K562 (cell line): ENCODE results near the gene CDC26. TPM values are rescaled to one million over a fixed set of nuclear protein-coding genes. Genes with fewer than 3 reads are reported as not detected.

ENCODE experiments used
- ATAC-seq: fragments of 200-7000 bp; cut with Tn5 transposase; 3 replicates; pipeline ENCODE4 v1.9.1; 2020; ENCODE audit warnings: moderate library complexity
- BruUV-seq: library from RNA; stranded (reverse); fragments of 400-500 nt; replicated peaks from 2 replicates; lab custom pipeline; 2021; lab: Mats Ljungman, UMichigan
- CTCF ChIA-PET: fragments of 300-600 bp; formaldehyde crosslinking; extraction: SDS; loops from one replicate; lab custom pipeline; 2021; ENCODE audit warnings: low intra/inter-chr PET ratio; lab: Yijun Ruan, JAX
- POLR2A ChIA-PET: fragments of 300-600, 350-650 bp; sonication (Branson Sonifier 250); formaldehyde crosslinking; extraction: SDS; loops from one replicate; lab custom pipeline; 2021; ENCODE audit warnings: antibody characterized with exemption, inconsistent platforms; lab: Yijun Ruan, JAX
- DNase-seq, 4 experiments: peaks; one replicate each; pipeline versions ENCODE4 v3.0.0 to v3.0.0-alpha.2; 2011 to 2018; ENCODE audit warnings: low spot score in 3 of 4, mixed read lengths in 3 of 4; ENCODE audit errors: extremely low read depth in 1 of 4
- FAIRE-seq: peaks from 2 replicates; lab custom pipeline; 2011; peaks lifted over from hg19 to GRCh38; lab: Jason Lieb, UNC
- H2AFZ ChIP-seq: 2 replicates; pipeline ENCODE4 v1.6.0; 2011; ENCODE audit warnings: low read depth, low read length, control low read depth, inconsistent platforms
- H3K27ac ChIP-seq: fragments of 200-600 bp; 3 replicates; pipeline ENCODE4 v1.8.0; 2011; ENCODE audit warnings: low read depth, mild to moderate bottlenecking, control low read depth, inconsistent platforms, low read length, moderate library complexity, mixed read lengths; ENCODE audit errors: extremely low read depth
- H3K27me3 ChIP-seq, 2 experiments: fragments of 300-600 bp in 1 of 2; 2 replicates in 1 of 2; 3 replicates in 1 of 2; pipeline versions ENCODE4 v1.6.0 to v1.8.0; 2011; ENCODE audit warnings: inconsistent platforms in 2 of 2, low read length in 2 of 2, mild to moderate bottlenecking in 1 of 2, mixed read lengths in 1 of 2, moderate library complexity in 1 of 2; ENCODE audit not compliant: control insufficient read depth in 2 of 2, insufficient read depth in 2 of 2
- H3K36me3 ChIP-seq: fragments of 300-600 bp; 3 replicates; pipeline ENCODE4 v1.8.0; 2011; ENCODE audit warnings: mild to moderate bottlenecking, low read length, inconsistent platforms; ENCODE audit not compliant: control insufficient read depth, insufficient read depth
- H3K4me1 ChIP-seq, 2 experiments: fragments of 200-600 bp in 1 of 2; replicated peaks in 1 of 2; 2 replicates in 1 of 2; 3 replicates in 1 of 2; pipeline versions ENCODE4 v1.5.1 to v1.8.0; 2011; ENCODE audit warnings: inconsistent platforms in 2 of 2, low read length in 2 of 2, mild to moderate bottlenecking in 1 of 2, mixed read lengths in 1 of 2, moderate library complexity in 1 of 2; ENCODE audit not compliant: control insufficient read depth in 2 of 2, insufficient read depth in 2 of 2
- H3K4me2 ChIP-seq: 2 replicates; pipeline ENCODE4 v1.6.1; 2011; ENCODE audit warnings: low read length, control low read depth, inconsistent platforms, mixed read lengths; ENCODE audit not compliant: insufficient read depth
- H3K4me3 ChIP-seq: fragments of 200-600 bp; sonication (generic), shearing (Covaris generic); 2 replicates; pipeline ENCODE4 v1.5.1; 2016; ENCODE audit warnings: control low read depth, inconsistent platforms
- H3K79me2 ChIP-seq: fragments of 200-600 bp; 3 replicates; pipeline ENCODE4 v1.8.0; 2011; ENCODE audit warnings: low read length, inconsistent platforms; ENCODE audit not compliant: control insufficient read depth, insufficient read depth
- H3K9ac ChIP-seq, 2 experiments: 2 replicates each; pipeline versions ENCODE4 v1.6.0 to v1.6.1; 2011; ENCODE audit warnings: low read depth in 2 of 2, low read length in 2 of 2, control low read depth in 1 of 2, inconsistent platforms in 1 of 2, mild to moderate bottlenecking in 1 of 2, mixed read lengths in 1 of 2; ENCODE audit not compliant: insufficient read depth in 1 of 2
- H3K9me1 ChIP-seq: one replicate; pipeline ENCODE4 v1.6.0; 2011; ENCODE audit warnings: inconsistent platforms, mild to moderate bottlenecking, low read length, moderate library complexity; ENCODE audit not compliant: control insufficient read depth, insufficient read depth
- H3K9me3 ChIP-seq: replicated peaks from 2 replicates; pipeline ENCODE4 v1.5.1; 2011; ENCODE audit warnings: low read depth, low read length, inconsistent platforms; ENCODE audit not compliant: control insufficient read depth, insufficient read depth
- H4K20me1 ChIP-seq: replicated peaks from 2 replicates; pipeline ENCODE4 v1.6.1; 2011; ENCODE audit warnings: low read length, inconsistent platforms, mixed read lengths; ENCODE audit not compliant: control insufficient read depth, insufficient read depth
- ADNP ChIP-seq: fragments of 200-800 bp; sonication (Bioruptor generic); IDR thresholded peaks from 2 replicates; pipeline ENCODE4 v1.6.1; 2016; ENCODE audit warnings: missing genetic modification characterization, missing compliant biosample characterization
- CC2D1A ChIP-seq: fragments of 450-650 bp; IDR thresholded peaks from 2 replicates; pipeline ENCODE4 v1.6.1; 2017; ENCODE audit warnings: mild to moderate bottlenecking
- DLX4 ChIP-seq: fragments of 250-450 bp; sonication (Bioruptor Pico); IDR thresholded peaks from 2 replicates; pipeline ENCODE4 v1.6.1; 2021; ENCODE audit warnings: mild to moderate bottlenecking
- NR2C2 ChIP-seq, 2 experiments: fragments of 200-800 bp in 1 of 2; sonication (Bioruptor generic) in 1 of 2; sonication (generic) in 1 of 2; formaldehyde crosslinking in 1 of 2; IDR thresholded peaks; 2 replicates each; pipeline versions ENCODE4 v1.6.1 to v1.8.0; 2016 to 2022; ENCODE audit warnings: mild to moderate bottlenecking in 1 of 2, missing compliant biosample characterization in 1 of 2, missing genetic modification characterization in 1 of 2, missing genetic modification reagents in 1 of 2
- RBFOX2 ChIP-seq: fragments of 200-400 bp; formaldehyde crosslinking; IDR thresholded peaks from 2 replicates; pipeline ENCODE4 v1.6.1; 2017; ENCODE audit warnings: low read depth, mild to moderate bottlenecking, low read length, moderate library complexity
- TSHZ1 ChIP-seq: fragments of 250-450 bp; sonication (Bioruptor Pico); IDR thresholded peaks from 2 replicates; pipeline ENCODE4 v1.4.0; 2020; ENCODE audit warnings: mild to moderate bottlenecking, moderate library complexity
- ZBTB1 ChIP-seq: sonication (generic); formaldehyde crosslinking; IDR thresholded peaks from 2 replicates; pipeline ENCODE4 v1.8.1; 2023; ENCODE audit warnings: missing genetic modification reagents, low read depth, mild to moderate bottlenecking, borderline replicate concordance
- ZFPM2 ChIP-seq: fragments of 250-450 bp; sonication (Bioruptor Pico); IDR thresholded peaks from 2 replicates; pipeline ENCODE4 v1.5.1; 2022; ENCODE audit warnings: mild to moderate bottlenecking
- ZNF282 ChIP-seq: sonication (generic); formaldehyde crosslinking; IDR thresholded peaks from 2 replicates; pipeline ENCODE4 v1.8.1; 2023; ENCODE audit warnings: missing genetic modification reagents
- ZNF324 ChIP-seq: fragments of 250-450 bp; sonication (Bioruptor Pico); IDR thresholded peaks from 2 replicates; pipeline ENCODE4 v1.4.0; 2020; ENCODE audit warnings: mild to moderate bottlenecking
- ZNF696 ChIP-seq: fragments of 250-450 bp; sonication (Bioruptor Pico); conservative IDR thresholded peaks from 2 replicates; pipeline ENCODE4 v1.4.0; 2020; ENCODE audit warnings: mild to moderate bottlenecking, moderate library complexity
- WGBS: fragments of 100-300 bp; shearing (Covaris generic); methylation state at CpG from one replicate; pipeline ENCODE4 v1.1.6; 2016; ENCODE audit warnings: low coverage, mixed read lengths; ENCODE audit not compliant: insufficient coverage; ENCODE audit errors: missing lambda C conversion rate; 5-methylcytosine and 5-hydroxymethylcytosine counted together
- in situ Hi-C: fragments of 300-500 bp; cut with MboI; formaldehyde crosslinking; loops from 4 replicates; pipeline ENCODE4 v1.15.0; 2018; ENCODE audit warnings: inconsistent platforms, mixed read lengths
- intact Hi-C: fragments of 100-400 bp; cut with micrococcal nuclease; formaldehyde crosslinking; loops from 2 replicates; pipeline ENCODE4 v1.14.2; 2022
- polyA plus RNA-seq, 8 experiments: library from polyadenylated mRNA; depleted of rRNA in 4 of 8; stranded (reverse) in 5 of 8; unstranded in 3 of 8; fragments of >200 nt; fragmentation: Nextera tagmentation in 2 of 8; fragmentation: Illumina TruSeq in 1 of 8; extraction: Ambion mirVana in 2 of 8; extraction: Trizol in 1 of 8; gene quantifications; 2 replicates each; pipeline versions ENCODE4 v1.2.1 to v1.2.3, GENCODE V29; 2011 to 2014; ENCODE audit warnings: inconsistent platforms in 1 of 8, missing spikeins in 1 of 8
- total RNA-seq, 7 experiments: library from RNA; depleted of rRNA in 6 of 7; stranded (reverse); fragments of >200 nt in 6 of 7; fragmentation: Illumina TruSeq in 2 of 7; extraction: Trizol in 2 of 7; gene quantifications; 2 replicates each; pipeline versions ENCODE4 v1.2.1 to v1.2.3, GENCODE V29; 2011 to 2021; ENCODE audit warnings: low replicate concordance in 1 of 7
- TF ChIP-seq, protein P1 (sequence below): fragments of 200-800 bp; sonication (Bioruptor generic); IDR thresholded peaks from 2 replicates; pipeline ENCODE4 v1.6.1; 2017; ENCODE audit warnings: missing genetic modification characterization, missing compliant biosample characterization
- TF ChIP-seq, protein P2 (sequence below): sonication (generic); formaldehyde crosslinking; IDR thresholded peaks from 2 replicates; pipeline ENCODE4 v1.8.0; 2022; ENCODE audit warnings: missing genetic modification reagents, mild to moderate bottlenecking, borderline replicate concordance

The CDC26 gene
- total and polyA plus RNA-seq, 9 of the 15 experiments (the other 6 are each of a cell fraction or from before 2014, with no cell fraction given) = 33.0 to 147 (median 60.0) TPM

DNA sequence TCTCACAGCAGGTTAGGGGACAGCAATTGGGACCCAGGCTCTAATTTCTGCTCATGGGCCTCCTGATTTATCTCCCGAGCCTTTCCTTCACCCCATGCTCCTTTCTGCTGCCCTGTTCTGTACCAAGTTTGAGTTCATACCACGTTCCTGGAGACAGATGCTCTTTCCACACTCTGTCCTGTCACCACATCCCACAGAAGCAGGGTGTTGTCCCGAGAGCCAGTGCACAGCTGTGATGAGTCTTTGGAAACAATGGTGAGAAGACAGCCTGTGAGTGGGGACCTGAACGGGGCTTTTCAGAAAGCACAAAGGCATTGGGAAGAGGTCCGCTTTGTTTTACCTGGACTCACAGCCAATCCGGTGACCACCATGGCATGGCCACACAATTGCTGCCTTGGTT is 47.3 kb upstream of the CDC26 start:
- intact Hi-C loops (no loop called here), in situ Hi-C loops (no loop called here)
- Histone ChIP-seq H3K9me3 (no peaks in the 10 kb centered on the region), H3K4me2 (no peak overlapping the region), H3K27me3 (peaks cover 0 to 14% of the 10 kb centered on the region in 2 experiments; a peak in 2 of 5 replicates), H3K9me1 (no peaks in the 10 kb centered on the region), H3K79me2 (no peaks in the 10 kb centered on the region), H3K36me3 (no peaks in the 10 kb centered on the region), H3K9ac (no peak overlapping the region), H4K20me1 (0 out of 2 replicates have a peak, but pooled peaks cover 3% of the 10 kb centered on the region), H3K27ac (no peak overlapping the region), H3K4me1 (no peaks in the 10 kb centered on the region; a peak in 1 of 5 replicates), H3K4me3 (no peak overlapping the region), H2AFZ (no peak overlapping the region)
- DNase-seq (no peak), ATAC-seq (no peak; the same call in 2 of the 3 replicates), FAIRE-seq (no peak)
- BruUV-seq = no TSS peak
- POLR2A ChIA-PET = interaction anchor here (1.0 kb wide), 1 partner anchor 17 kb away, joined by 3 read pairs; no protein-coding TSS in a partner anchor
- 10% methylated on average over 6 of the region's 6 CpGs for WGBS
- CTCF ChIA-PET = no interaction called here
- TF ChIP-seq ADNP (tag) (no peak), ZFPM2 (CRISPR knock-in tag) (no peak), DLX4 (no peak), ZBTB1 (CRISPR knock-in tag) (no peak), CC2D1A (no peak), TSHZ1 (CRISPR knock-in tag) (no peak), ZNF282 (CRISPR knock-in tag) (no peak), ZNF696 (CRISPR knock-in tag) (no peak), RBFOX2 (no peak), NR2C2 (CRISPR knock-in tag; IDR thresholded peaks at IDR 0.05) (no peak), NR2C2 (tag; IDR thresholded peaks at IDR 0.05) (no peak), ZNF324 (CRISPR knock-in tag) (no peak)
- TF ChIP-seq, protein P1, sequence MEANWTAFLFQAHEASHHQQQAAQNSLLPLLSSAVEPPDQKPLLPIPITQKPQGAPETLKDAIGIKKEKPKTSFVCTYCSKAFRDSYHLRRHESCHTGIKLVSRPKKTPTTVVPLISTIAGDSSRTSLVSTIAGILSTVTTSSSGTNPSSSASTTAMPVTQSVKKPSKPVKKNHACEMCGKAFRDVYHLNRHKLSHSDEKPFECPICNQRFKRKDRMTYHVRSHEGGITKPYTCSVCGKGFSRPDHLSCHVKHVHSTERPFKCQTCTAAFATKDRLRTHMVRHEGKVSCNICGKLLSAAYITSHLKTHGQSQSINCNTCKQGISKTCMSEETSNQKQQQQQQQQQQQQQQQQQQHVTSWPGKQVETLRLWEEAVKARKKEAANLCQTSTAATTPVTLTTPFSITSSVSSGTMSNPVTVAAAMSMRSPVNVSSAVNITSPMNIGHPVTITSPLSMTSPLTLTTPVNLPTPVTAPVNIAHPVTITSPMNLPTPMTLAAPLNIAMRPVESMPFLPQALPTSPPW = no peak
- TF ChIP-seq, protein P2, sequence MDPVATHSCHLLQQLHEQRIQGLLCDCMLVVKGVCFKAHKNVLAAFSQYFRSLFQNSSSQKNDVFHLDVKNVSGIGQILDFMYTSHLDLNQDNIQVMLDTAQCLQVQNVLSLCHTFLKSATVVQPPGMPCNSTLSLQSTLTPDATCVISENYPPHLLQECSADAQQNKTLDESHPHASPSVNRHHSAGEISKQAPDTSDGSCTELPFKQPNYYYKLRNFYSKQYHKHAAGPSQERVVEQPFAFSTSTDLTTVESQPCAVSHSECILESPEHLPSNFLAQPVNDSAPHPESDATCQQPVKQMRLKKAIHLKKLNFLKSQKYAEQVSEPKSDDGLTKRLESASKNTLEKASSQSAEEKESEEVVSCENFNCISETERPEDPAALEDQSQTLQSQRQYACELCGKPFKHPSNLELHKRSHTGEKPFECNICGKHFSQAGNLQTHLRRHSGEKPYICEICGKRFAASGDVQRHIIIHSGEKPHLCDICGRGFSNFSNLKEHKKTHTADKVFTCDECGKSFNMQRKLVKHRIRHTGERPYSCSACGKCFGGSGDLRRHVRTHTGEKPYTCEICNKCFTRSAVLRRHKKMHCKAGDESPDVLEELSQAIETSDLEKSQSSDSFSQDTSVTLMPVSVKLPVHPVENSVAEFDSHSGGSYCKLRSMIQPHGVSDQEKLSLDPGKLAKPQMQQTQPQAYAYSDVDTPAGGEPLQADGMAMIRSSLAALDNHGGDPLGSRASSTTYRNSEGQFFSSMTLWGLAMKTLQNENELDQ (CRISPR knock-in tag) = no peak
